NCI-H1105 (cell line): ENCODE results near the gene METTL16.
A peak's percentile ranks its signal among the peaks of the same experiment; 100 is the strongest.
"Not testable (repeated sequence)": the region's sequence is repeated elsewhere in the genome, so short reads cannot be mapped to it uniquely, and the experiment has no call there.

Experiments used
- DNase-seq: peaks from one replicate; lab custom pipeline; 2025; lab: John Stamatoyannopoulos, UW

METTL16 gene

DNA sequence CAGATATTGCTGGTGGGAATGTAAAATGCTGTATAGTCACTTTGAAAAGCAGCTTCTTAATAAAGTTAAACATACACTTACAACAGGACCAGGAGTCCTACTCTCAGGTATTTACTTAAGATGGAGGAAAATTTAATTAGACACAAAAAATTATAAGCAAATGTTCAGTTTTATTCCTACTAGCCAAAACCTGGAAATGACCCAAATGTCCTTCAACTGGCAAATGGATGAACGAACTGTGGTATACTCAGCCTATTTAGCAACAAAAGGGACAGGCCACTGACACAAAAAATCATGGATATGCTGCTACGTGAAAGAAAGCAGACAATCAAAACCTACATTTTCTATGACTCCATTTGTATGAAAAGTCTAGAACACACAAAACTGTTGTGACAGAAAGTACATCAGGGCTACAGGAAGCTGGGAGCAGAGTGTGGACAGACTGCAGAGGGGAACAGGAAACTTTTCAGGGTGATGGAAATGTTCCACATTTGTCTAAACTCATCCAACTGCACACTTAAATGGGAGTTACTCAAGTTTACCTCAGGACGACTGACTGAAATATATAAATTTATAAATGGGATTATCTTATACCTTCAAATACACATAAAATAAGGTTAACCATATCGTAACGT is 61.6 kb downstream of the METTL16 start:
- no peak for DNase-seq

DNA sequence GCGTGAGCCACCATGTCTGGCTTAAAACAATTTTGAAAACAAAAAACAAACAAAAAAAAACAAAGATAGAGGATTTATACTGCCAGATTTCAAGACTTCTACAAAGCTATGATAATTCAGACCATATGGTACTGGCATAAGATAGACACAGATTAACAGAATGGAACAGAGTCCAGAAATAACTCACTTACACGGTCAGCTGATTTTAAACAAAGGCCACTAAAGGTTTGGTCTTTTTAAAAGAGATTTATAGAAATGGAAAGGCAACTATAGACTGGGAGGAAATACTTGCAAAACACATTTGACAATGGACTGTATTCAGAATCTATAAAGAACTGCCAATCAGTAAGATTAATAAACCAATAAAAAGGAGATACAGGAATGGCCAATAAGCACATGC is 62.2 kb downstream of the METTL16 start:
- DNase-seq = no peak

DNA sequence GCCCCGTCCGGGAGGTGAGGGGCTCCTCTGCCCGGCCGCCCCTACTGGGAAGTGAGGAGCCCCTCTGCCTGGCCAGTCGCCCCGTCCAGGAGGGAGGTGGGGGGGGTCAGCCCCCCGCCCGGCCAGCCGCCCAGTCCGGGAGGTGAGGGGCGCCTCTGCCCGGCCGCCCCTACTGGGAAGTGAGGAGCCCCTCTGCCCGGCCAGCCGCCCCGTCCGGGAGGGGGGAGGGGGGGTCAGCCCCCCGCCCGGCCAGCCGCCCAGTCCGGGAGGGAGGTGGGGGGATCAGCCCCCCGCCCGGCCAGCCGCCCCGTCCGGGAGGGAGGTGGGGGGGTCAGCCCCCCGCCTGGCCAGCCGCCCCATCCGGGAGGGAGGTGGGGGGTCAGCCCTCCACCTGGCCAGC is 64.2 kb downstream of the METTL16 start:
- not testable (repeated sequence) for DNase-seq

DNA sequence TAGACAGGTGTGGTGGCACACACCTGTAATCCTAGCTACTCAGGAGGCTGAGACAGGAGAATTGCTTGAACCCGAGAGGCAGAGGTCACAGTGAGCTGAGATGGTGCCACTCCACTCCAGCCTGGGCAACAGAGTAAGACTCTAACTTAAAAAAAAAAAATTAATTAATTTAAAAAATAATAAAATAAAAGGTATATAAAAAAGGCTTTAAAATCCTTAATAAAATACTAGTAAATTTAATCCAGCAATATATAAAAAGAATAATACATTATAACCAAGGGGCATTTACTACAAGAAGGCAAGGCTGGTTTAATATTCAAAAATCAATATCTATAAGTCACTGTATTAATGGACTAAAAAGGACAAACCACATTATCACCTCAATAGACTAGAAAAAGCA is 66.0 kb downstream of the METTL16 start:
- no peak for DNase-seq

DNA sequence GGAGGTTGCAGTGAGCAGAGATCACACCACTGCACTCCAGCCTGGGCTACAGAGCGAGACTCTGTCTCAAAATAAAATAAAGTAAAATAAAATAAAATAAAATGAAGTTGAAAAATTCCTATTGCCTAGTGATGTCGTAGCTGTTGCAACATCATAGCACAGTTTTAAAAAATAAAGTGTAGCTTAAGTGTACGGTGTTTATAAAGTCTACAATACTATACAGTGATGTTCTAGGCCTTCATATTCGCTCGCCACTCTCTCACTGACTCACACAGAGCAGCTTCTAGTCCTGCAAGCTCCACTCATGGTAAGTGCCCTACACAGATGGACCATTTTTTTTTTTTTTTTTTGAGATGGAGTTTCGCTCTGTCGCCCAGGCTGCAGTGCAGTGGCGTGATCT is 67.3 kb downstream of the METTL16 start:
- DNase-seq = no peak

DNA sequence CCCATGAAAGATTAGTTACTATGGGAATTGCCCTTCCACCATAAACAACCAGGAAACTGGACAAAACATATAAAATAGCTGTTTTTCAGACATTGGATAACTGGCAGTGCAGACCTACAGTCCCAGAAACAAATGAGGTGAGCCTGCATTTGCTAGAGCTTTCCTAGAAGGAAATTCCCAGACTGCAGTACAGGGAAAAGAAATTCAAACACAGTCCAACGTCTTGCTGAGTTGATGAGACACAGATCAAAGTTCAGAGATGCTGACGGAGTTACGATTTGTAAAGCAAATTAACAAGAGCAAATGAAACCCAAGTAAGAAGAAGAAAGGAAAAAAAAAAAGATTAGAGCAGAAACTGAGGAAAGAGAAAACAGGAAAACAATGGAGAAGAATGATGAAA is 69.5 kb downstream of the METTL16 start:
- no peak for DNase-seq

DNA sequence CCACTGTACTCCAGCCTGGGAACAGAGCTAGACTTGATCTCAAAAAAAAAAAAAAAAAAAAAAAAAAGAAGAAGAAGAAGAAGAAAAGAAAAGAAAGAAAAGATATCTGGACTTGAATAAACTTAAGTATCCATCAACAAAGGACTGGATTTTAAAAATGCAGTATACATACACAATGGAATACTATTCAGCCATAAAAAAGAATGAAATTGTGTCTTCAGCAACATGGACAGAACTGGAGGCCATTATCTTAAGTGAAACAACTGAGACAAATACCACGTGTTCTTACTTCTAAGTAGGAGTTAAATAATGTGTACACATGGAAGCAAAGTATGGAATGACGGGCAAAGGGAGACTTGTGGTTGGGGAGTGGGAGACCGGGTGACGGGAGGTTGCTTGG is 70.8 kb downstream of the METTL16 start:
- DNase-seq = no peak

DNA sequence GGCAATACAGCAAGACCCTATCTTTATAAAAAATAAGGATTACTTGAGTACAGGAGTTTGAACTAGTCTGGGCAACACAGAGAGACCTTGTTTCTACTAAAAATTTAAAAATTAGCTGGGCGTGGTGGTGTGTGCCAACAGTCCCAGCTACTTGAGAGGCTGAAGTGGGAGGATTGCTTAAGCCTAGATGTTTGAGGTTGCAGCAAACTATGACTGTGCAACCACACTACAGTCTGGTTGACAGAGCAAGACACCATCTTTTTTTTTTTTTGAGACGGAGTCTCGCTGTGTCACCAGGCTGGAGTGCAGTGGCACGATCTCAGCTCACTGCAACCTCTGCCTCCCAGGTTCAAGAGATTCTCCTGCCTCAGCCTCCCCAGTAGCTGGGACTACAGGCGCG is 71.7 kb downstream of the METTL16 start:
- not testable (repeated sequence) for DNase-seq

DNA sequence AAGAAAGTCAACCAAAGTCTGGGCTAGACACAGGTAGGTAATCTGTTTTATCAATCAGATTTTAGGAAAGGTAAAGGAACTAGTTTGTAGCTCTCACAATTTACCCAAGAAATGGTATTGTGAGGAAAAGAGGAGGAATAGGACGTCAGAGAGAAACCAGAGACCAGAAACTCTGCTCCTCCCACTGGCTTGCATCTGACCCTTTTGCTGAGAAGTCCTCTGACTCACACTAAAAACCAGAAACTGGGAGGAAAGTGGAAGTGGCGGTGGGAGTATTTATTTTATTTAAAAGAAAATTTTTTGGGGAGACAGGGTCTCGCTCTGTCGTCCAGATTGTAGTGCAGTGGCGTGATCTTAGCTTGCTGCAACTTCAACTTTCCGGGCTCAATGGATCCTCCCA is 72.9 kb downstream of the METTL16 start:
- DNase-seq = no peak

DNA sequence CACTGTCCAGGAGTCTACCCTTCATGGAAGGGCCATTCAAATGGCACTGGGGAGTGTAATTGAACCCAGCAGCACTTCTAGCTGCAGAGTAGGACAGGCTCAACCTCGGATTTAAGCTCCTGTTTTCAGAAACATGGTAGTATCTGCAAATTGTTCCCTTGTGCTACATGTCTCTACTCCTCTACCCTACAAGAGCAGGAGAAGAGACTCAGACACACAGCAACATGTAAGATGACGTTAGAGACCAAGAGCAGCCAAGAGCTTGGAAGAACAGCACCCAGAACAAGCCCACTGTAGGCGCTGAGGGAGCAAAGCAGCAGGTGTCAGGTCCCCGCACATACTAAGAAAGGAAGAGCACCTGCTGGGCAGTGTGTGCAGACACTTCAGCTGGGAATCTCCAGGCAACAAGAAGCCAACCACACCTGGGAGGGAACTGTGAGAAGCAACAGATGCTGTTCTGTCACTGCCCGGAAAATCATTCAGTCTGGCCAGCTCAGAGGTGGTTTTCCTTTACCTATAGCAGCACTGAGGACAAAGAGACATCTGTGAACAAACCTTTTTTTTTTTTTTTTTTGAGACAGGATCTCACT is 75.3 kb downstream of the METTL16 start:
- DNase-seq = peak; percentile 66

DNA sequence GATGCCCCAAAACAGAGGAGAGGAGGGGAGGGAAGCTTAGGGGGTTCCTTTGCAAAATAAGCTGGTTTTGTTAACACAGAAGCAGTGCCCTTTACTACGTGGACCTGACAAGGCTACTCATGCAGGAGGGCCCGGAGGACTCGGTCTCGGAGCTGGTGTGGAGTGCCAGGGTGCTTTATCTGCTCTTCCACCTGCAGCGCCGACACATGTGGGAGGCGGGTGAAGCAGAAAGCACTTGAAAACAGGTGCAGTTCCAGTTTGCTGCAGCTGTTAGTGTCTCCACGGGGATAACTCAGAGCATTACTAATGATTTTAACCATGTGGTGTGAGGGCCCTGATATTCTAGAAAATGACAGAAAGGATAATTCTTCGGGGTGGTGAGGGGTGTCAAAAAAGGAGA is 75.8 kb downstream of the METTL16 start:
- peak; percentile 81 for DNase-seq

DNA sequence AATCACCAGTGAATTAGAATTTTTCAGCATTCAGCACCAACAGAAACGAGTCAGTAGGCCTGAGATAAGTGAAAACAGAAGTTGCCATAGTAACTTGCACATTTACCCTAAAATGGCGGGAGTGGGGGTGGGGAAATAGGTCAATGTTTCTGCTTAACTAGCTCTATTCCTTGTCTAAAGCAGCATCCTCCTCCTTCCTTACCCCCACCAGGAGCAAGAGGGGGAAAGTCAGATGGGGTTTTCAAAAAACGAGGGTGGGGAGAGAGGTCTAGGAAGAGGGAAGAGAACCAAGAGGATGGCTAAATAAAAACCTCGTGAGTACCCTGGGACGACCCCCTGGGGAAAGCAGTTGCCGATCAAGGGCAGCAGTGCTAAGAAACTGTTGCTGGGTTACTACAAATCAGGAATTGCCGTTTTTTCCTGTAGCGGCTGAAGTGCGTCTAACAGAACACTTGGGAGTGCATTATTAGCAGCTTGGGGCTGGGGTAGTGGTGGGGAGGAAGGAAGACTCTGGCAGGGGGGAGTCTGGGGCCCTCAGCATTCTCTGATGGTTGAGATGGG is 76.4 kb downstream of the METTL16 start:
- DNase-seq = peak; percentile 42

DNA sequence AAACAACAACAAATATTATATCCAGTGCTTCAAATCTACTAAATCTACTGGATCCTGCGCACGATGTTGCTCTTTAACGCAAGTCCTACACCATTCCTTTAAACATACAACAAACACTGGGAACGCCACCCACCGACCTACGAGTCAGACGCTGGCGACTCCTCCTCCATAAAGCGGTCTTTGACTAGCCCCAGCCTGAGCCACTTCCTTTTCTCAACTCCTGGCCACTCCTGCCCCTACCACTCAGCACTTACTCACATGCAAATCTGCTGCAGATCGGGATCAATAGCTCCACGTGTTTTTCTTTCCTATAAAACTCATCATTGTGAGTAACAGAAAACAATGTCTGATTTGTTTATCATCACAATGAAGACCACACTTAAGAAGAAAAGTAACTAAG is 78.0 kb downstream of the METTL16 start:
- DNase-seq = no peak

DNA sequence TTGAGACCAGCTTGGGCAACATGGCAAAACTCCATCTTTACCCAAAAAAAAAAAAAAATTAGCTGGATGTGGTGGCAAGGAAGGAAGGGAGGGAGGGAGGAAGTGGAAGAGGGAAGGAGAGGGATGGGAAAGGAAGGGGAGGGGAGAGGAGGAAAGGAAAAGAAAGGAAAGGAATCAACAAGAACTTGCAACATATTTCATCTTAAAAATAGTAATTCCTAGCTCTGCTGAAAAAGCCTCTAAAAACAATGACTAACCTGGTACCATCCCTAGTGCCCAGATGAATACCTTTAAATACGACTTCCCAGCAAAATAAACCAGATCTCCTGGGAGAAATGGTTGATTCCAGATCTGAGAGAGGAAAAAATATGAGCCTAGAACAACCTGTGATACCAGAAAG is 83.8 kb downstream of the METTL16 start:
- DNase-seq = no peak

DNA sequence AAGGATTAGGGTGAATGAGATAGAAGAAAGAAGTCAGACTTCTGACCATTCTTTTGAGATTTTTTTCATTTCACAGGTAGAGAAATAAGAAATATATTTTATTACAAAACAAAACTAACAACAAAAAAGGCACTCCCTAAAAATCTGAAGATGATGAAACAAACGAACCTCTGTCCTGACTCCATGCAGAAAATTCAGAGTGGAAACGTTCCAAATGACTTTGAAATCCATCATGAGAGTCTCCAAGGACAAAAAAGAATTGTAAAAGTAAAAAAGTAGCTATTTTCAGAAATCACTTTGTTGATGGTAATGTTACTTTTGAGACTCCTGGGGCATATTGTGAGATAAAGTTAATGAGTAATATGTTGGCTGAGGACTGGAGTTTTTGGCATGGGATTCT is 84.5 kb downstream of the METTL16 start:
- DNase-seq = no peak

DNA sequence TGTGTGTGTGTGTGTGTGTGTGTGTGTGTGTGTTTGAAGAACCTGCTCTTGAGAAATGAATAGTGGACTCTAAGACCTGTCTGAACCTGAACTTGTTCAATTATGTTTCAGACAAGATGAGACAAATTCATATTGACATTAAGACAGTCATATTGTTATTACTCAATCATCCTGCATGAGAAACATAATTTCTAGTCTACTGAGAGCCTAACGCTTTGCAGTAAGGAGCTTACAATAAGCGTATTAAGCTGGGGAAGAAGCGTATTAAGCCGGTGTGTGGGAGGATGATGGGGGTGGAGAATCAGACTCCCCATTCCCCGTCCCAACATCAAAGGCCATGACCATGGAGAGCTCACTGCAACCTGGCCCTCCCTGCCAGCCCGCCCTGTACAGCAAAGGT is 88.4 kb downstream of the METTL16 start:
- peak; percentile 38 for DNase-seq

DNA sequence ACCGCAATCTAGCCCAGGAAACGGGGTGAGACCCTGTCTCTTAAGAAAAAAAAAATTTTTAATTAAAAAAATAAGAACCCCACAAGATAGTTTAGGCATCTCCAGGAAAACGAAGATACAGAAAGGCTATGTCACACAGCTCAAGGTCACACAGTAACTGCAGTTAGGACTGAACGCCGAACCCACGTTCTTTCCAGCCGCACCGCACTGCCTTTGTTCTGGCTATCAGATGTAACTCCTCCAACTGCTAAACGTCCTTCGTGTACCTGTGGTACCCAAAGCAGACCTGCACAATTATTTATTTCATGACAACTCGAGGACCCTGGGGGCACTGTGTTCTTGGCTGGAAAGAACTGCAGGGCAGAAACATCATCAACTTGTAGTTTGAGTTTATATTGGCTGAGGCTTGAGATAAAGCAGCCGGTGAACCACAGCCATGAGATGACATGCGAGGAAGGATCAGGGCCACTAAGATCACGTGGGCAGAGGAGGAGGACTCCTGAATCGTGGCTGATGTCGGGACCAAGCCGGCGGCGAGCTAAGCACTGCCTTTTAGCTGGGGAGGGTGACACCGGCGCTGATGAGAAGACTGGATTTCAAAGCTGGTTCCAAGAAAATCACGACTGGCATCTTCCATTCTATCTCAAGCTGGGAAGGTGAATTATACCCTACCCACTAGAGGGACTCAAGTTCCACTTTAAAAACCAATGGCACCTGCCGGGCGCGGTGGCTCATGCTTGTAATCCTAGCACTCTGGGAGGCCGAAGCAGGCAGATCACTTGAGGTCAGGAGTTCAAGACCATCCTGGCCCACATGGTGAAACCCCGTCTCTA is 90.2 kb downstream of the METTL16 start:
- peak; percentile 6 for DNase-seq

DNA sequence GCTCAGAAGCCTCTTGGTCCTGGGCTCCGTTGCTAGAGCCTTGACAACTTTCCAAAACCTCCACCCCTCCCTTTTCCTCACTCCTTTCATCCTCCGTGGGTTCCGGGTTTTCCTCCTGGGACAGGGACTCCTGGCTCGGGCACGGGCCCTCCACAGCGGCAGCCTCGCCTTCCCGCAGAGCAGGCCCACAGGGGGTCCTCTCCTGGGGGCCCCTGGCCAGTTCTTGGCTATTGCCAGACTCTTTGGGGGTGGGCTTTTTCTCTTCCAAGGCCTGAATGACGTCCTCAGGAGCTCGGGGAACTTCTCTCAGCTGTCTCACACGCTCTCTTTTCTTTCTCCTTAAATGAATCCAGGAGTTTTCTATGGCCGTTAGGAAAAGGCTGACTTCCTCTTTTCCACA is 91.5 kb downstream of the METTL16 start:
- no peak for DNase-seq

DNA sequence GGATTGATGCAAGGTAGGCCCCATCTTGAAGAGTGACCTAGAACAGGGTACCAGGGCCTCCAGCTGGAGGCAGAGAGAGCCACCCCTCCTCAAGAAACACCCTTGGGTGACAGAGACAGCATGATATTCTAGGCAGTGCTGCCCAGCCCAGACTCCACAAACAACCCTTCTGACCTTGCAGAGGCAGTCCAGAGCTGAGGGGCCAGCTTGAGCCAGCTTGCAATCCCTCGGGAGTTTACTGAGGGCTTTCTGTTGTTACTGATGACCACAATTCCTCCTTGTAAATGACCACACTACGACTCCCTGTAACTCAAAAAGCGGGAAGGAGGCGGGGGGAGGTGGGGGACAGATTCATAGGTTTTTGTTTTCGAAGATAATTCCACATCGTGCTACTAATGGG is 92.2 kb downstream of the METTL16 start:
- no peak for DNase-seq

DNA sequence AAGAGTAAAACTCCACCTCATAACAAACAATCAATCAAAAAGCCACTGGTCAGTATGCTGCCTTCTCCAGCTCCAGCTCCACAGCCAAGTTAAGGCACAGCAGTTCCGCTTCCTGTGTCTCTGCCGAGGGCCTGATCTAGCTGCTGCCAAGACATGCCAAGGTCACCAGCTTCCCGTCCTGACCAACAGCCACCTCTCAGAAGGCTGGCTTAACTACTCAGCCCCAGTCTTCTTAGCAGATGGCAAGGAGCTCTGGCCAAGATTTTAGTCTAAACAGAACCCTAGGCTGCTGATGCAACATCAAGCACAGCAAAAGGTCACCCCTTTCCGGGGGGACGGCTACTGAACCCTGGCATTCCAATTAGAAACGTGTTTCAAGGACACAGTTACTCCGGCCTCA is 93.1 kb downstream of the METTL16 start:
- DNase-seq = no peak

DNA sequence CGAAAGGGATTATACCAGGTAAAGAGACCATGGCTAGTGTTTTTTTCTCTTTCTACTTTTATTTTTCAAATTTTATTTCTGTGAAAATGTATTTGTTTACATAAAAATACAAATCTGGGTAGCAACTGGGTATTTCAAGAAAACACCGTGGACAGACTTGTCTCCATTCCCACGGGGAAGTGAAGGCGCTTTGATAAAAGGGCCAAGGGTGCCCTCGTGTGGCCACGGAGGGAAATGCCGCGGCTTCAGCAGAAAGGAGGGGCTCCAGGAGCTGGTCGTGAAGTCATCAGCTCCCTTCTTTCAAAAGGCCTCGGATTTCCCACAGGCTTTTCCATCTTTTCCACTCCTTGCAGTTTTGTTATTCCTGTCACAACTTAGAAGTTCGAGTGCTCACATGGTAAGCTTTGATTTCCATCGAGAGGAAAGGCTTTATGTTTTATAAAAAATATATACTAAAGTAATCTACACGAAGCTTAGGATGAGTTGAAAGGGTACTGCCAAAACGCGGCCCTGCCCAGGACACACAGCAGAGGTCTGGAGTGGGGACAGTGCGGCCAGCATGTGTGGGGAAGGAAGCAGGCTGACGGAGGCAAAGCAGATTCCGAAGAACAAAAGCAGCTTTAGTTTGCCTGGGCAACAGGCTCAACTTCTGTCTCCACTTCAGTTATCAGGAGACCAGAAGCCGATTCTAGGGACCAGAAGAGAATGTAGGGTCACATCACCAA is 95.5 kb downstream of the METTL16 start:
- peak; percentile 23 for DNase-seq

DNA sequence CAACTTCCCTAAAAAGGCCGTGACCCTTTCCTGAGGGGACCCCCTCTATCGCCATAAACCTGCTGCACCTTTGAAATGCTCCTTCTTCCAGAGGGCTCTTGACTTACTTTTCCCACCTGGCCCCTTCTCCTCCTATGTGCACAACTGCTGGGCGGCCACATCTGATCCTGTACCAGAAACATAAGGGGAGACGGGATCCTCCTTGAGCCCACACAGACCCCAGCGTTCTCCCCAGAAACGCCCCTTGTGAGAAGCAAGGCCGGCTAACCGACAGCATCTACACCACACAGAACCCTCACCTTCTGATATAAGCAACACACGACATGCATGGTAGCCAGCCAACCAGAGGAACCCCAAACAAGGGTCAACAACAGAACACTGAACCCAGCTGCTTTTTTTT is 96.6 kb downstream of the METTL16 start:
- no peak for DNase-seq
